H1 (cell line): ENCODE data around the gene CAMK2G. TPM values are rescaled to one million over a fixed set of nuclear protein-coding genes. Genes with fewer than 3 reads are reported as not detected.

Experiments used
- CTCF ChIA-PET: fragments of 300-600 bp; sonication (Branson Sonifier 250); formaldehyde crosslinking; loops from one replicate; lab custom pipeline; 2021; ENCODE audit not compliant: partially characterized antibody; lab: Charles Lee
- POLR2A ChIA-PET: fragments of 300-600 bp; sonication (Branson Sonifier 250); formaldehyde crosslinking; loops from one replicate; lab custom pipeline; 2021; ENCODE audit warnings: inconsistent platforms; ENCODE audit not compliant: partially characterized antibody; lab: Charles Lee
- DNase-seq, 2 experiments: peaks; one replicate each; pipeline versions ENCODE4 v3.0.0 to v3.0.0-alpha.2; 2010 to 2022; ENCODE audit warnings: low spot score in 2 of 2, low read depth in 1 of 2, mixed read lengths in 1 of 2
- FAIRE-seq: peaks from 2 replicates; lab custom pipeline; 2011; peaks lifted over from hg19 to GRCh38; lab: Jason Lieb, UNC
- H2AFZ ChIP-seq: 2 replicates; pipeline ENCODE4 v1.8.1; 2012; ENCODE audit warnings: low read length, inconsistent platforms
- H2AK5ac ChIP-seq: 2 replicates; pipeline ENCODE4 v1.6.1; 2013; ENCODE audit warnings: low read depth, low read length
- H2BK120ac ChIP-seq: replicated peaks from 2 replicates; pipeline ENCODE3; 2013; ENCODE audit warnings: low read depth, low read length, inconsistent platforms
- H2BK12ac ChIP-seq: 2 replicates; pipeline ENCODE4 v1.6.1; 2013; ENCODE audit warnings: low read depth, low read length
- H2BK15ac ChIP-seq: 2 replicates; pipeline ENCODE4 v1.6.1; 2013; ENCODE audit warnings: low read length
- H2BK20ac ChIP-seq: 2 replicates; pipeline ENCODE4 v1.6.1; 2013; ENCODE audit warnings: low read length
- H2BK5ac ChIP-seq: 2 replicates; pipeline ENCODE4 v1.6.1; 2013; ENCODE audit warnings: low read depth, low read length
- H3K14ac ChIP-seq: 2 replicates; pipeline ENCODE4 v1.6.1; 2013; ENCODE audit warnings: inconsistent platforms; ENCODE audit not compliant: insufficient read length
- H3K18ac ChIP-seq: 2 replicates; pipeline ENCODE4 v1.6.1; 2013; ENCODE audit warnings: low read length; ENCODE audit errors: extremely low read depth
- H3K23ac ChIP-seq: 2 replicates; pipeline ENCODE4 v1.6.1; 2013; ENCODE audit warnings: inconsistent platforms; ENCODE audit not compliant: insufficient read length
- H3K23me2 ChIP-seq: 2 replicates; pipeline ENCODE4 v1.6.1; 2013; ENCODE audit warnings: low read depth, low read length
- H3K27ac ChIP-seq: 2 replicates; pipeline ENCODE4 v1.6.1; 2011; ENCODE audit warnings: low read depth, low read length, inconsistent platforms
- H3K27me3 ChIP-seq, 4 experiments: replicated peaks in 1 of 4; 1 replicate in 1 of 4; 2 replicates in 3 of 4; pipeline versions ENCODE4 v1.6.1 to v1.8.1; 2011 to 2013; ENCODE audit warnings: low read length in 3 of 4, mild to moderate bottlenecking in 3 of 4, inconsistent platforms in 2 of 4, mixed read lengths in 2 of 4, moderate library complexity in 1 of 4; ENCODE audit not compliant: control insufficient read depth in 3 of 4, insufficient read depth in 3 of 4; ENCODE audit errors: extremely low read depth in 1 of 4
- H3K36me3 ChIP-seq, 4 experiments: 2 replicates each; pipeline versions ENCODE4 v1.6.1 to v1.8.1; 2011 to 2013; ENCODE audit warnings: mild to moderate bottlenecking in 4 of 4, low read length in 3 of 4, moderate library complexity in 2 of 4, control low read depth in 1 of 4, inconsistent platforms in 1 of 4; ENCODE audit not compliant: insufficient read depth in 4 of 4, control insufficient read depth in 2 of 4
- H3K4ac ChIP-seq: replicated peaks from 2 replicates; pipeline ENCODE3; 2013; ENCODE audit warnings: low read length, low read depth, mixed read lengths, inconsistent platforms; ENCODE audit not compliant: insufficient read length
- H3K4me1 ChIP-seq, 4 experiments: replicated peaks in 1 of 4; 1 replicate in 1 of 4; 2 replicates in 3 of 4; pipeline versions ENCODE4 v1.6.1 to v1.8.1; 2011 to 2013; ENCODE audit warnings: low read length in 3 of 4, inconsistent platforms in 2 of 4, mixed read lengths in 1 of 4; ENCODE audit not compliant: insufficient read depth in 4 of 4, control insufficient read depth in 3 of 4
- H3K4me2 ChIP-seq, 2 experiments: 2 replicates each; pipeline versions ENCODE4 v1.6.1 to v1.8.1; 2011 to 2013; ENCODE audit warnings: low read depth in 2 of 2, low read length in 2 of 2, control low read depth in 1 of 2, inconsistent platforms in 1 of 2, mild to moderate bottlenecking in 1 of 2; ENCODE audit not compliant: insufficient read depth in 1 of 2
- H3K4me3 ChIP-seq, 4 experiments: fragments of 200-600, 300-600 bp in 1 of 4; sonication (generic), shearing (Covaris generic), sonication (Bioruptor Twin) in 1 of 4; 2 replicates each; pipeline versions ENCODE4 v1.5.1 to v1.8.1; 2011 to 2016; ENCODE audit warnings: low read length in 4 of 4, low read depth in 3 of 4, control low read depth in 2 of 4, inconsistent platforms in 2 of 4, mild to moderate bottlenecking in 2 of 4, mixed read lengths in 1 of 4, moderate library complexity in 1 of 4; ENCODE audit not compliant: insufficient read depth in 2 of 4; ENCODE audit errors: extremely low read depth in 1 of 4
- H3K56ac ChIP-seq: replicated peaks from 2 replicates; pipeline ENCODE3; 2013; ENCODE audit warnings: low read depth, mild to moderate bottlenecking, mixed read lengths, low read length, inconsistent platforms; ENCODE audit not compliant: insufficient read length
- H3K79me1 ChIP-seq: 2 replicates; pipeline ENCODE4 v1.6.1; 2013; ENCODE audit warnings: low read depth, low read length, control low read depth
- H3K79me2 ChIP-seq, 2 experiments: 2 replicates each; pipeline versions ENCODE4 v1.6.1 to v1.8.1; 2012 to 2013; ENCODE audit warnings: low read length in 2 of 2, mild to moderate bottlenecking in 2 of 2, inconsistent platforms in 1 of 2; ENCODE audit not compliant: insufficient read depth in 2 of 2, control insufficient read depth in 1 of 2
- H3K9ac ChIP-seq, 4 experiments: replicated peaks in 1 of 4; 1 replicate in 1 of 4; 2 replicates in 3 of 4; pipeline versions ENCODE4 v1.6.1 to v1.8.1; 2011 to 2013; ENCODE audit warnings: low read depth in 3 of 4, low read length in 3 of 4, control low read depth in 2 of 4, mild to moderate bottlenecking in 2 of 4, moderate library complexity in 2 of 4, inconsistent platforms in 1 of 4; ENCODE audit errors: extremely low read depth in 1 of 4
- H3K9me3 ChIP-seq, 2 experiments: 2 replicates each; pipeline versions ENCODE4 v1.6.1 to v1.8.1; 2012 to 2013; ENCODE audit warnings: mild to moderate bottlenecking in 2 of 2, moderate library complexity in 2 of 2, control low read depth in 1 of 2, inconsistent platforms in 1 of 2, low read depth in 1 of 2, low read length in 1 of 2, mixed read lengths in 1 of 2; ENCODE audit not compliant: insufficient read depth in 2 of 2
- H4K20me1 ChIP-seq, 2 experiments: replicated peaks in 1 of 2; 2 replicates each; pipeline versions ENCODE3 to v1.8.1; 2011 to 2013; ENCODE audit warnings: inconsistent platforms in 2 of 2, low read length in 2 of 2, mild to moderate bottlenecking in 1 of 2; ENCODE audit not compliant: insufficient read depth in 2 of 2, control insufficient read depth in 1 of 2
- H4K5ac ChIP-seq: 2 replicates; pipeline ENCODE4 v1.6.1; 2013; ENCODE audit warnings: low read length, low read depth, mixed read lengths, inconsistent platforms; ENCODE audit not compliant: insufficient read length
- H4K8ac ChIP-seq: 2 replicates; pipeline ENCODE4 v1.8.0; 2013; ENCODE audit warnings: mild to moderate bottlenecking, moderate library complexity, low read length, inconsistent platforms; ENCODE audit not compliant: insufficient read depth; ENCODE audit errors: extremely low read depth
- H4K91ac ChIP-seq: replicated peaks from 2 replicates; pipeline ENCODE3; 2013; ENCODE audit warnings: low read length, mixed read lengths, inconsistent platforms; ENCODE audit not compliant: insufficient read length
- ATF2 ChIP-seq: IDR thresholded peaks from 2 replicates; pipeline ENCODE4 v1.6.1; 2012; ENCODE audit warnings: low read length, inconsistent platforms
- ATF3 ChIP-seq: IDR thresholded peaks from 2 replicates; pipeline ENCODE4 v1.6.1; 2011; ENCODE audit warnings: low read depth, mild to moderate bottlenecking, low read length; ENCODE audit not compliant: insufficient read depth
- BACH1 ChIP-seq: IDR thresholded peaks from 2 replicates; pipeline ENCODE4 v1.6.1; 2012; ENCODE audit warnings: low read length, improper control_type of control experiment
- BCL11A ChIP-seq, 2 experiments: IDR thresholded peaks; one replicate each; pipeline ENCODE4 v1.6.1; 2011; ENCODE audit warnings: low read depth in 2 of 2, low read length in 2 of 2, mild to moderate bottlenecking in 2 of 2
- BRCA1 ChIP-seq: IDR thresholded peaks from 2 replicates; pipeline ENCODE4 v1.6.1; 2012; ENCODE audit warnings: low read depth, low read length, improper control_type of control experiment
- GABPA ChIP-seq: IDR thresholded peaks from 2 replicates; pipeline ENCODE4 v1.6.1; 2011; ENCODE audit warnings: mild to moderate bottlenecking, low read length, moderate library complexity, borderline replicate concordance; ENCODE audit not compliant: insufficient read depth
- KDM1A ChIP-seq: fragments of 200-600, 300-600 bp; sonication (generic); IDR thresholded peaks from 2 replicates; pipeline ENCODE4 v1.7.1; 2016; ENCODE audit warnings: mild to moderate bottlenecking, low read length, borderline replicate concordance
- SIN3A ChIP-seq, 2 experiments: IDR thresholded peaks in 1 of 2; conservative IDR thresholded peaks in 1 of 2; 2 replicates each; pipeline ENCODE4 v1.6.1; 2011 to 2012; ENCODE audit warnings: low read length in 2 of 2, improper control_type of control experiment in 1 of 2, low read depth in 1 of 2, mild to moderate bottlenecking in 1 of 2
- SUZ12 ChIP-seq: fragments of 200-600 bp; sonication (generic); IDR thresholded peaks from 2 replicates; pipeline ENCODE4 v1.6.1; 2012; ENCODE audit warnings: mild to moderate bottlenecking, inconsistent platforms, low read length, moderate library complexity, mixed read lengths
- WGBS, 2 experiments: shearing (Covaris generic) in 1 of 2; methylation state at CpG; one replicate each; pipeline versions ENCODE4 v1.1.6 to v1.1.7; 2013 to 2015; ENCODE audit warnings: low lambda C conversion rate in 2 of 2, mixed read lengths in 2 of 2, inconsistent platforms in 1 of 2, low coverage in 1 of 2, missing lambda C conversion rate in 1 of 2; ENCODE audit not compliant: insufficient replicate concordance in 2 of 2, insufficient coverage in 1 of 2, insufficient read length in 1 of 2; ENCODE audit errors: extremely low coverage in 1 of 2, missing lambda C conversion rate in 1 of 2; 5-methylcytosine and 5-hydroxymethylcytosine counted together
- polyA plus RNA-seq, 7 experiments: library from polyadenylated mRNA; depleted of rRNA in 3 of 7; stranded (reverse) in 5 of 7; unstranded in 2 of 7; fragments of >200 nt in 5 of 7; fragments of 200-250 nt in 2 of 7; gene quantifications; 1 replicate in 5 of 7; 2 replicates in 1 of 7; 4 replicates in 1 of 7; pipeline versions ENCODE4 v1.2.1 to v1.2.3, GENCODE V29; 2011 to 2013; ENCODE audit warnings: missing spikeins in 2 of 7, mixed read lengths in 2 of 7
- total RNA-seq: library from RNA; stranded (reverse); fragmentation: NEBNext Ultra II Directional; extraction: Animal tissue kit (Norgen Biotek cat#: 25700); gene quantifications from 2 replicates; pipeline ENCODE4 v1.2.1, GENCODE V29; 2021

CAMK2G gene
- total and polyA plus RNA-seq, 2 of the 8 experiments (the other 6 are each of a cell fraction or from before 2014, with no cell fraction given) = 28.9 to 31.7 TPM

- H3K56ac ChIP-seq = no peak overlapping the region
- FAIRE-seq (no peak), DNase-seq (no peak)
- H3K79me1 ChIP-seq = no peaks in the 10 kb centered on the region; the same call in 1 of the 2 replicates
- H2AFZ ChIP-seq = no peak overlapping the region
- ChIA-PET CTCF (interaction anchor here (1.8 kb wide), 1 partner anchor 17 kb away, joined by 4 read pairs; no protein-coding TSS in a partner anchor), POLR2A (interaction anchor here (1.0 to 12.1 kb wide), 4 partner anchors 8 to 19 kb away, joined by 3 to 137 read pairs (median 11); partner anchors contain the start of gene NDST2)
- H3K79me2 ChIP-seq = peaks cover 0 to 7% of the 10 kb centered on the region in 2 experiments; a peak in 2 of 4 replicates
- H2BK12ac ChIP-seq = no peak overlapping the region
- H3K23ac ChIP-seq = no peak overlapping the region
- H2AK5ac ChIP-seq = no peak overlapping the region
- peaks cover 8 to 31% (median 20%) of the 10 kb centered on the region in 4 experiments; a peak in 7 of 8 replicates for H3K36me3 ChIP-seq
- H3K9me3 ChIP-seq = no peaks in the 10 kb centered on the region
- no peak overlapping the region for H3K4me2 ChIP-seq
- 94% methylated on average over 22 of the region's 22 CpGs; no CpG with 5 or more reads in 1 of the 2 experiments for WGBS, 2 experiments
- H3K9ac ChIP-seq = no peak overlapping the region
- no peak overlapping the region for H2BK5ac ChIP-seq
- H3K18ac ChIP-seq = no peak overlapping the region
- H4K20me1 ChIP-seq = peaks cover 3 to 13% of the 10 kb centered on the region in 2 experiments
- H3K27ac ChIP-seq = no peak overlapping the region
- no peak overlapping the region for H2BK120ac ChIP-seq
- H2BK20ac ChIP-seq = no peak overlapping the region
- H3K23me2 ChIP-seq = peaks cover 12% of the 10 kb centered on the region; the same call in 1 of the 2 replicates
- H3K4ac ChIP-seq = no peak overlapping the region
- no peak overlapping the region for H4K5ac ChIP-seq
- H2BK15ac ChIP-seq = no peak overlapping the region
- H4K91ac ChIP-seq = no peak overlapping the region
- no peaks in the 10 kb centered on the region for H3K27me3 ChIP-seq
- no peak overlapping the region for H3K4me3 ChIP-seq
- H4K8ac ChIP-seq = no peak overlapping the region
- H3K14ac ChIP-seq = no peak overlapping the region
- peaks cover 0 to 4% (median under 1%) of the 10 kb centered on the region in 4 experiments; a peak in 4 of 7 replicates for H3K4me1 ChIP-seq
- TF ChIP-seq GABPA (no peak), KDM1A (no peak), SUZ12 (no peak), ATF3 (no peak), BCL11A (IDR thresholded peaks at IDR 0.05; ENCODE audit: low read depth in 2 of 2, low read length in 2 of 2) (no peak), ATF2 (no peak), BRCA1 (no peak), BACH1 (no peak), SIN3A (conservative IDR thresholded peaks at IDR 0.05 in 1 of 2, IDR thresholded peaks at IDR 0.05 in 1 of 2; ENCODE audit: low read depth in 1 of 2, low read length in 2 of 2) (no peak)
Measured at GRCh38 chr10:73790886-73791625, 83.3 kb downstream of the CAMK2G start.
